SU-DHL-6 (cell line): ENCODE results near the gene FUT8.

ENCODE experiments used
- CTCF ChIP-seq: fragments of 200-600 bp; sonication (generic); IDR thresholded peaks from one replicate; pipeline ENCODE4 v1.5.1; 2017; ENCODE audit warnings: antibody characterized with exemption, mild to moderate bottlenecking, low read length, moderate library complexity; ENCODE audit not compliant: insufficient read depth, poor library complexity, severe bottlenecking
- EZH2phosphoT487 ChIP-seq: fragments of 200-600 bp; sonication (generic), shearing (Covaris generic); conservative IDR thresholded peaks from 2 replicates; pipeline ENCODE4 v1.6.1; 2018; ENCODE audit warnings: mild to moderate bottlenecking, antibody characterized with exemption, low read length, moderate library complexity, mixed read lengths

- TF ChIP-seq CTCF (no peak), EZH2phosphoT487 (no peak)
These were observed 336.3 kb downstream of the FUT8 start for GRCh38 chr14:65748796-65749195.
